GM19025 (cell line): ENCODE results near the gene CFAP91.
A peak's percentile ranks its signal among the peaks of the same experiment; 100 is the strongest.

Experiments used
- ATAC-seq: cut with Tn5 transposase; IDR thresholded peaks from one replicate; pipeline ENCODE4 v1.9.1; 2021; ENCODE audit warnings: mild to moderate bottlenecking, low read depth, moderate library complexity; ENCODE audit not compliant: unreplicated experiment

Gene CFAP91

DNA sequence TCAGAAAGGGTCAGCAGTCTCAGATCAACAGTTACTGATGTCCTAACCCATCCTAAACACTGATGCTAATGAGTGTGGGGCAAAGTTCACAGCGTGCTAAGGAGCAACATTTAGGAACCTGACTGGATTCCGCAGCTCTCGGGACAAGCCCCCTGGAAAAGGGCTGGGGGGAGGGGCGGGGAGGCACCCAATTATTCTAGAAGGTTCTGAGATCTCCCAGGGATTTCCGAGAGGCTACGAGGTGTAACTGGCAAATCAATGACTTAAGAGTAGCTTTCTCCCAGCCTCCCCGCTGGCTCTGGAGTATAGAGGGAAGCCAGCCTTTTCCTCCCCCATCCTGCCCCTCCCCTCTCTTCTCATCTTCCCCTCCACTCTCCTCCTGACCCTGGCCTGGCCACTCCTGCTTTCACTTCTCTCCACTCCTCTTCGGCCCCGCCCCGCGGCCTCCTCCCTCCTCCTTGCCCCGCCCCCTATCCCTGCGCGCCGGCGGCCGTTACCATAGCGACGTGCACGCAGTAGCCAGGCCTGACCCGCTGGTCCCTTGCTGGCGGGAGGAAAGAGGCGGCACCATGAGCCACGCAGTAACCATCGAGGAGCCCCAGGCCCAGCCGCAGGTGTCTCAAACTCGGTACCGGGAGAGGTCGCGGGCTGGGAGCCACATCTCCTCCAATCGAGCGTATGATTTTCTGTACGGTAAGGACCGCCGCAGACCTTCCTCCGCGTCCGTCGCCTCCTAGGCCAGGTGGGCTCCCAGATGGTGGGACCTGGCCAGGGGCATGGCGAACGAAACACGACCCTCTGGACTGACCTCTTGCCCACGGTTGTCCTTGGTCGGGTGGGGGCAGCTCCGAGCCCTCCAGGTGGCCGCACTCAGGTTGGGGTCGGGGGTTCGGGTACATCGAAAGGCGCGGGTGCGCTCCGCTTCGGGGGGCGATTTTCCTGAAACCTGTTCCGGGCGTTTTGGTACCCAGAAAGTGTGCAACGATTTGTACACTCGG, at the start of gene CFAP91:
Gene CFAP91, plus strand, starts transcription at position 493 of the 998 bp plus-strand sequence. Its CDS starts 77 bp downstream, at position 570.
- ATAC-seq, result peak; percentile 79

DNA sequence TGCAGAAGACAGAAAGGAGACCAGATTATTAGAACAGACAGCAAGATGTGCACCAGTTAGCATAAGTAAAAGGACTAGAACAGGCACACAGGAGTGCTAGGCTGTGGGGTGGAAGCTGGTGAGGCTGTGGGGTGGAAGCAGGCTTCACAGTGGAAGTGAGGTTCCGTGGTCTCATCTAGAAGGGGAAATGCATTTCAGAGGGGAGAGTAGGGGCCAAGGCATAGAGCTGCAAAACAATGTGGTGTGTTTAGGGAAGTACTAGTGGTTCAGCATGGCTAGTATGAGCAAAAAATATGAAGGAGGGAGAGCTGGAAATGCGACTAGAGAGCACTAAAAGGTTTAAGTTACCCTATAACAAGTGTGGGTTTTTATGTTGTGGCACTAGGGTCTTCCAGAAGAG, 48.9 kb upstream of the CFAP91 start:
- ATAC-seq, result no peak

DNA sequence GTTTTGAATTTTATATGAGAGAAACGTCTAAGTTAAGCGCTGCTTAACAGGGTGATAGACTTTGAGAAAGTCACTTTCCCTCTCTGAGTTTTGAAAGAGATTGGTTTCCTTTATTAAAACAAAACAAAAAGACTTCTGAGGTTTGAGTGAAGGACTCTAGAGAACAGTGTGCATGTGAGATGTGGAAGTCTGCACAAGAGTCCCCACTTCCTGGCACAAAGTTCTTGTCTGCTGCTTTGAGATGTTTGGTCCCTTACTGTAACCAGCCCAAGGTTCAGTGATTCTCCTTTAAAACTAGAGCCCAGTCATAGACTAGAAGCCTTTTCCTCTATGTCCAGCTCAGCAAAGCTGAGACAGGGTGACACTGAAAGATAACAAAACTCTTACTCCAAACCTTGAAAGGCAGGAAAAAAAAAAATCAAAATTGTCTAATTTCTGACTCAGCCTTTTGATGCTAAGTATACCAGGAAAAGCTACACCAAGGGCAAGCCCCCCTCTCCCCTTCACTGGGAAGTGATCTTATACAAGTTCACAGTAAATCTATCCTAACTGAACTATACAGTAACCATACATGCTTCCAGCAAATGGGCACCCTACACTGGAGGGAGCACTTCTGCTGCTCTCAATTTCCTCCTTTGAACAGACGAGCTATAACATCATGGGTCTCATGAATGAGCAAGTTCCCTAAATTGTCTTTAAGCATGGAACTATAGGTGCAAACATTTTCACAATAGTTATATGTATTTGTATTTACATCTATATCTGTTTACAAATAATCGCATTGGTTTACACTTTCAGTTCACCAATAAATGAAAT, 44.7 kb upstream of the CFAP91 start:
- no peak for ATAC-seq

DNA sequence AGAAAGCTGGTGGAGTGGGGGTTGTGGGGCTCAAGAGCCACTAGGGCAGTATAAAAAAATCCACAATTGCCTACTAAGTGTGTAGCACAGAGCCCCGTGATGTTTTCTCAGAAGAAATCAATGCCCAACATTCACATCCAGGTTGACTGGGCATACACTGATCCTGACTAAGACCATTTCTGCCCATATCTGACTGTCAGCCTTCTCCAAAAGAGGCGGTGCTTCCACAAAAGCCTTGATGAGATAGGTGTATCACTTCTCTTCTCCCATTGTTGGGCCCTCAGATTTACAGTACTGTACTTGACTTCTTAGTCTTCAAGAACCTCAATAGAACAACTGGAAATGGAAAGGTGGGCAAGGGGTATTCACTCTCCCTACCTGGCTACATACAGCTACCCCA, 43.8 kb upstream of the CFAP91 start:
- no peak for ATAC-seq

DNA sequence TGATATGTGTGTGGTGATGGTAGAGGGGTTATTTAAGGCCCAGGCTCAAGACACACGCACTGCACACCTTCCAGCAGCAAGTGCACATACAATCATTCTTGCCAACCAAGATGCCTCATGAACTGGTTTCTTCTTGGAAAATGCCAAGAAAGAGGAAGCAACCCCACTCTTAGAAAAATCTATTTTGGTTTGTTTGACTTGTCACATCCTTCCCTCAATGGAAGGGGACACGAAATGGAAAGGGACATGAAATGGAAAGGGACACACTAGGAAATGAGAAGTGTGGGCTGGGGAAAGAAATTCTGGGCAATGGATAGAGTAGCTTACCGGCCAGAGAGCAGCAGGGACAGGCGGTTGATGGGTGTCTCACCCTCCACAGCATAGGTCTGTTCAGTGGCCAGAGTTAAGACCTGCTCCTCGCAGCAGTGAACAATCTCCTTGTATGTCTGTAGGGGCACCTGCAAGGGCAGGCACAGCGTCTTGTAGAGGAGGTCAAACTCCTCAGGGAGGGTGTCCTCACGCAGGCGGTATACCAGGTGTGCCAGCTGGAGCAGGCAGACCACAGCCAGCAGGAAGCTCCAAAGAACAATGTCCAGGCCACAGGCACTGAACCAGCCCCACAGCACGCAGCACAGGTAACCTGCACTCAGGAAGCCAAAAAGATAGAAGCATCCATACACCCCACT, 43.1 kb upstream of the CFAP91 start:
- no peak for ATAC-seq

DNA sequence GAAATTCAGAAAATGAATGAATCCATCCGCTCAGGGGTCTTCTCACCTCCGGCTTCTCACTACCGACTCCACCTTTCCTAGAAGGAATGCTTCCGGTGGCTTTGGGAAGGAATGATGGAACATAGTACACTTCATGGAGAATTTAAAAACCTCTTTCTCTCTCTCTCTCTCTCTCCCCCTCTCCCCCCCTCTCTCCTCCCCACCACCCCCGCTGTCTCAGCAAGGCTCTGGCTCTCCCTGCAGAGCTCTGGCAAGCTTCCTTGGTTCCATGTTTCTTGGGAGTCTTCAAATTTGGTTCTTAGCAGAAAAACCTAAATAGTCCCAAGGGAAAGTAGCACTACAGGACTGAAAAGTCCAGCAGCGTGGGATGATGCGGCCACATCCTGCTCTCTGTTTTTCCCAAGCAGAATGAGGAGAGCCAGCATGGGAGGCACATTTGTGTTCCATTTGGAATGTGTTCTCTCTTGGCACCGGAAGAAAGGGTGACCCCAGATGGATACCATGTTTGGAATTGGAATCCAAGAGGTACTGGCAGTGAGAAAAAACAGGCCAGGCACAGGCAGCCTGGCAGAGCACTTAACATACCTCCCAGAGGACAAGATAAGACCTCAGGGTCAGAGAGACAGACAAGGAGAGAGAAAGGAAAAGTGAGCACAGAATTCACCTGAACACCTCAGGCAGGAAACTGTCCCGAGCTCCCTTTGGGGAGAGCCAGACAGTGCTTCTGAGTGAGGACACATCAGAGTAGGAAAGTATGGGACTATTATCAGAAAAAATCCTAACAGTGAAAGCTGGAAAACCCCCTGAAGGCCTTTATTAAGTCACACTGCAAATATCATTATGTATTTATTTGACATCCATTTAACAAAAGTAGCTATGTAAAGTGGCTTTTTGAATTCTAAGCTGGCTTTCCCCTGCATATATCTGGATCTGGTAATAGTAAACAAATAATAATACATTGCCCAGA, 42.1 kb upstream of the CFAP91 start, which contains the start of gene POPDC2:
Gene POPDC2, minus strand, starts transcription at position 116 of the 967 bp plus-strand sequence. CDS start 166 bp downstream, outside the sequence.
- no peak for ATAC-seq

DNA sequence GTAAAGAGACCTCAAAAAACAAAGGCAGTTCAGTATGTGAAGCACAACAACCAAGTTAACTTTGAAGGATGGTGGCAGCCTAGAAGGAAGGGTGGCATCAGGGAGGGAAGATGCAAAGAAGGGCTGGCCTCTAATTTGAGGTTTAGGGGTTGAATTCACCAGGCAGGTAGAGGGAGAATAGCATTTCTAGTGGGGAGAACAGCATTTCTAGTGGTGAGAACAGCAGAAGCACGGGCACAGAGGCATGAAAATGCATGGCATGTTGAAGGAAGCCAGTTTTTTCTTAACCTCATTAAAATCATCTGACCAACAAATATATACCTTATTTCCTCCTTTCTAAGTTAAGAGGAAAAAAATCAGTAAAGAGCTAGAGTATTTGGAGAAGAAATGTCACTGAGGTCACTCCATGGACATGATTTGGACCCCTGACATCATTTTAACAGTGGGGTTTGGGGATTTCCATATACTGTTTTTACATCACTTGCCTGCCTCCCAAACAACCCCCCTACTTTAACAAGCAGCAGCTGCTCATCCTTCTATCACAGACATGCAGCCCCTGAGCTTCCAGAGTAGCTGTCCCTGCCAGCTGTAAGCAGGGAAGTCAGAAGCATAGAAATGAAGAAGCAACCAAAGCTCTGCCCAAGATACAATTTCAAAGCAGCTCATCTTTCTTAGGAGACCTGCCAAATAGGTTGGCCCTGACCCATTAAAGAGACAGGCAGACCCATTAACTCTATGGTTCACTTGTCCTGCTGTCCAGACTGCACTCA, 40.0 kb upstream of the CFAP91 start:
- ATAC-seq, result no peak

DNA sequence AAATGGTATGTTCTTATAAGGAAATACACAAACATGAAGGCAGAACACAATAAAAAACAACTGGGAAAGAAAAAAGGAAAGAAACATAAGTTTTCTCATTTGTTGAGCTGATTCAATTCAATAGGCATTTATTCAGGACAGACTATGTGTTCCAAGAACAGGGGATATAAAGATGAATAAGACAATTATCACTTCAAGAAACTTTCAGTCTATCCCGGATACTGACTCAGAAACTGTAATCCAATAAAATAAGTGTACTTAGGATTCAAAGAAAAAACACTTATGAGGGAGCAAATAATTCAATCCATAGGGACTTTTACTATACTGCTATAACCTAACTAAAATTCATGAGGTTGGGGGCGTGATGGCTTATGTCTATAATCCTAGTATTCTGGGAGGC, 38.9 kb upstream of the CFAP91 start:
- no peak for ATAC-seq

DNA sequence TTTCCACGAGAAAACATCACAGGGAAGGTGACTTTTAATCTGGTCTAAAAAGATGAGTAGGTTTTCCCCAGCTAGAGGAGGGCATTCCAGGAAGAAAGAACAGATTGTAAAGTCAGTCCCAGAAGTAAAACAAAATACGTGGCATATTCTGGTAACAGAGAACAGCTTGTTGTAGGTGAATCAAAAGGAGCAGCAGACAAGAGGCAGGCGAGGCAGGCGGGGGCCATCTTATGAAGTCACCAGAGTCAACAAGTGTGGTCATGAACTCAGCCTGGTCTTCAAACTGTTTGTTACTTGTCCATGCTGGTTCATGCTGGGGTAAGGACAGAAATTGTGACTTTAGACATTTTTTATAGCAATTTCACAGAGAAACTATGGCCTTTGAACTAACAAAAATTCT, 38.5 kb upstream of the CFAP91 start:
- ATAC-seq, result no peak

DNA sequence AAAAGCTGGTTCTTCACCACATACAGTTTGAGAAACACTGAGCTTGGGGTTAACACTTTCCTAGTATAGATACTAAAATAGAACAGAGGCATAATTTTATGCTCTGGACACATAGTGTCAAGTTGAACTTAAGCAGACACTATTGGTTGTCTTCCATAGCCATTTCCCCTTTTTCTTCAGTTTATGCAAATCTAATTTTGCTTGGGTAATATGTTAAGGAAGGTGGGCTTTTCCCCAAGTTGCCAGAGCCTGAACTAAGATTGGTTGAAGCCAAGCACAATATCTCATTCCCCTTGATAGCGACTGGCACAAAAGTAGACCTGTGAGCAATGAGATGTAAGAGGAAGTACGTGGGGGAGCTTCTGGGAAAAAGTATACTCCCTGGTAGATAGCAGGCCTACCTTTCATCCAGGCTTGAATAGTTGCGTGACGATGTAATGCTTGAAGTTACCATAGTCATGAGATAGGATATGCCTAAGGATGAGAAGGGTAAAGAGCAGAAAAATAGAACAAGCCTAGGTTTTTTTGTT, 37.9 kb upstream of the CFAP91 start:
- no peak for ATAC-seq

DNA sequence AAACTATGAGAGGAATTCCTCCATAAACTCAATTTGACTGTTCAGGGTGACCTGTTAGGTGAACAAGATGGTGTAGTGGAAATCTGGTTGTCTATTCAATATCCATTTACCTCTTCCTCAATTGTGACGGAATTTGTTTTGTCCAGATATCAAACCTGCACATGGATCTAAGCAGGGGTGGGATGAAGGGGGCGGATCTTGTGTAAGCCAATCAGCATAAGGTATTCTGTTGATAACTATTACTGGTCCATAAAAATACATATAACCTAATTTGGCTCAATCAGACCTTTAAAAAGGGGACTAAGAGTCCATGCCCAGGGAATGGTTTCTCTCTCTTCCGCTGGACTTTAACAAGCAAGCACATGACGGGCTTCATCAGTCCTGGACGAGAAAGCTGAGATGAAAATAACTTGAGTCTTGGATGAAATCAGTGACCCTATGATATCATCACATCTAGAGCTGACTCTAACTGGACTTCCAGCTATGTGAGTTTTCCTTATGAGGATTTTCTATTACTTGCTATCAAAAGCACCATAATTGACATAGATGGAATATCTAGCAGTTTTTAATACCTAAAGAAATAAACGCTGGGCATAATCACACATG, 36.8 kb upstream of the CFAP91 start:
- ATAC-seq, result no peak

DNA sequence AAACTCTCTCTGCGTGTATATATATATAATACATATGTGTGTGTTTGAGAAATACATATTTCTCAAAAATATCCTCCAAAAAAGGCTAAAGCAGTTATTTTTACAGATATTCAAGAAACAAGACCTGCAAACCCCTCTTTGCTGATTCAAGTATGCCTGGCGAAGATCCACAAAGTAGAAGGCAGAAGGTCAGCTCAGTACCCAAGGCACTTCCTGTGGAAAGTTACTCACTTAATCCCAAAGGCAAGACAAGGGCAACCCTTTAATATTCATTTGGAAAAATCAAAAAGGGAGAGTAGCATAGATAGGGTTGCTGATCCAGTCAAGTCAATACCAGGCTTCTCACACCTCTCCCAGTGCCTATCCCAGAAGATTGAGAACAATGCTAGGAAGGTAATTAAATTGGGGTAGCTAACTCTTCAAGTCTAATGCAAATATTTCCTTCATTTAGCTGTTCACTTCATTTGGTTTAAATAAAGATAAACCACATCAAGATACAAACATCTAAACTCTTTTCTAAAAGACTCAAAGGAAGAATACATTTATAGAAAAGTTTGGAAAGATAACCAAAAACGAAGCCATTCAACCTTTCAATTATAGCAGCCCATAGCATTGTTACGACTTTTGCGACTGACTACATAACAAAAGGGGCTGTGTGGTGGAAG, 32.8 kb upstream of the CFAP91 start:
- ATAC-seq, result no peak

DNA sequence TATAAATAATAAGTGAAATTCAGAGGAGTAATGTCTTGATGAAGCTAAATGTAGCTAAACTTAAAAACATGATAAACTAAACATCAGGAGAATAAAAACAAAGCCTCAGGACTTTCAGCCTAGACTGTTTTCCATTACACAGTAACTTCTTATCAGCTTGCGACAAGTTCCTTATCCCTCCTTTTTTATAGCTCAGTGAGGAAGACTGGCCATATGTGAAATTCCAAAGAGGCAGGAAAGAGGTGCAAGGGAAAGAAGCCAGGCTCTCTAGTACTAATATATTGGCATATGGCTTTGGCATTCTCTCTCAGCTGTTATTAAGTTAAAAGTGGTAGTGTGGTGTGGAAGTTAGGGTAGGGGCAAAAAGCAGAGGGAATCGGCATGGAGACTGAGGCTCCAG, 30.0 kb upstream of the CFAP91 start:
- ATAC-seq, result no peak

DNA sequence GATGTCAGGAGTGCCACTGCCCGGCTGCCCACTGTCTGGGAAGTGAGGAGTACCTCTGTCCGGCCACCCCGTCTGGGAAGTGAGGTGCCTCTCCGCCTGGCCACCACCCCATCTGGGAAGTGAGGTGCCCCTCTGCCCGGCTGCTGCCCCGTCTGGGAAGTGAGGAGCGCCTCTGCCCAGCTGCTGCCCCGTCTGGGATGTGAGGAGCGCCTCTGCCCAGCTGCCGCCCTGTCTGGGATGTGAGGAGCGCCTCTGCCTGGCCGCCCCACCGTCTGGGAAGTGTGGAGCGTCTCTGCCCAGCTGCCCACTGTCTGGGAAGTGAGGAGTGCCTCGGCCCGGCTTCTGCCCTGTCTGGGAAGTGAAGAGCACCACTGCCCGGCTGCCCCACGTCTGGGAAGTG, 28.9 kb upstream of the CFAP91 start:
- no peak for ATAC-seq

DNA sequence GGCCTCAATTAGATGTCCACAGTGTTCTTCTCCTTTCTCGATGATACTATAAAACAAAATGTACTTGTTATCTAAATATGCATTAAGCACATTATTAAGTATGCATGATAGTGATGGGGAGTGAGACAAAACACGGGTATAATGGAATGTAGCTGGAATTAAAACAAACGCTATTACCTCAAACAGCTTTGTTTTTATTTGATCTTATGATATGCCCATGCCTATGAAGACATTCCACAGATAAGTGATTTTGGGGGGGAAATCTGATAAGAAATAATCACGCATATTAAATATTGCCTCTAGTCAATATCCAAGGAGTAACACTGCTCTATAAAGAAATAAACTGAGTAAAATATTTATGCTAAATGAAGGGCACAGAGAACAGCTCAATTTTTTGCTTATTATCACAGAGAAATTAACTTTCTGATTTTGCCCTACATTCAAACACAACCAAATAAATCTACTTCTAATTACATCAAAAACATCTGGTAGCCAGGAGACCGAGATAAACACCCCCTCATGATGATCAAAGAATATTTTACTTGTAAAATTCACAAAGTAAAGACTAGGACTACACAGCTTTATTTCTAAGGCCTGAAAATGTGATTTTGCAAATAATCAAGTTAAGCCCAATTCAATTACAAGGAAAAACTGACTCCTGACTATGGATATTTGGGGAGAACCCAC, 27.5 kb upstream of the CFAP91 start:
- ATAC-seq, result no peak

DNA sequence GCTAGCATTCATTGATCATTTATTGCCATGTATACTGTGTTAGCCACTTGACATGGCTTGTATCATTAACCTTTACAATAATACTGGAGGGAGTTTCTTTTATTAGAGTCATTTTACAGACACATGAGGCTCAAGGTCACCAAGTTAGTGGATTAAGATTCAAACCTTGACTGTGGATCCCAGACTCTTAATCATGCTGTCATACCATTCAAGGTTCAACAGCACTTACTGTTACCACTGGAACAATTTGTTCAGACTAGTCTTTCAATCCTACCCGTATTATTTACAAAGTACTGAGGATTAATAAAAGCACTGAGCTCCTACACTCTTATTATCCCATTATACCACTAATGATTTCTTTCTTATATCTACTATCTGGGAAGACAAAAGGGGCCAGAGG, 26.8 kb upstream of the CFAP91 start:
- ATAC-seq, result no peak
